T-helper 22 cell (primary cell): ENCODE data around the gene RALGAPA2.

ENCODE experiments used
- DNase-seq: peaks from one replicate; pipeline ENCODE4 v3.0.0-alpha.2; 2020; ENCODE audit warnings: low read depth

RALGAPA2 gene

GRCh38 chr20:20430066-20430465 is 282.4 kb downstream of the RALGAPA2 start:
- DNase-seq = no peak

GRCh38 chr20:20428067-20428466 is 284.4 kb downstream of the RALGAPA2 start:
- DNase-seq = no peak

GRCh38 chr20:20427227-20427864 is 285.1 kb downstream of the RALGAPA2 start:
- no peak for DNase-seq

- DNase-seq = no peak
Observed at GRCh38 chr20:20426655-20426907, 285.9 kb downstream of the RALGAPA2 start.

- no peak for DNase-seq
Observed at GRCh38 chr20:20425823-20426654, 286.4 kb downstream of the RALGAPA2 start.

- DNase-seq = no peak
Observed at GRCh38 chr20:20423117-20423516, 289.3 kb downstream of the RALGAPA2 start.

- no peak for DNase-seq
Observed at GRCh38 chr20:20417876-20418676, 294.4 kb downstream of the RALGAPA2 start.

- DNase-seq = no peak
Observed at GRCh38 chr20:20415321-20415720, 297.1 kb downstream of the RALGAPA2 start.

- DNase-seq = no peak
Observed at GRCh38 chr20:20414640-20415220, 297.7 kb downstream of the RALGAPA2 start.

- DNase-seq = no peak
Observed at GRCh38 chr20:20413810-20414281, 298.6 kb downstream of the RALGAPA2 start.

GRCh38 chr20:20412750-20413149 is 299.7 kb downstream of the RALGAPA2 start:
- no peak for DNase-seq

- no peak for DNase-seq
Observed at GRCh38 chr20:20411836-20412235, 300.6 kb downstream of the RALGAPA2 start.

- DNase-seq = no peak
Observed at GRCh38 chr20:20411402-20411801, 301.0 kb downstream of the RALGAPA2 start.

GRCh38 chr20:20410678-20411077 is 301.8 kb downstream of the RALGAPA2 start:
- DNase-seq = no peak

- no peak for DNase-seq
Observed at GRCh38 chr20:20409331-20409730, 303.1 kb downstream of the RALGAPA2 start.

- DNase-seq = no peak
Observed at GRCh38 chr20:20407891-20408805, 304.3 kb downstream of the RALGAPA2 start.

GRCh38 chr20:20406306-20406705 is 306.1 kb downstream of the RALGAPA2 start:
- no peak for DNase-seq

GRCh38 chr20:20405623-20406022 is 306.8 kb downstream of the RALGAPA2 start:
- no peak for DNase-seq

GRCh38 chr20:20404633-20405032 is 307.8 kb downstream of the RALGAPA2 start:
- DNase-seq = no peak

GRCh38 chr20:20401991-20402390 is 310.5 kb downstream of the RALGAPA2 start:
- no peak for DNase-seq
